Stimulated activated naive CD8-positive, alpha-beta T cell treated with anti-CD3 and anti-CD28 coated beads, Interleukin-15, amount 100 ng/mL, for 72 hours (primary cell): ENCODE data around the gene CRIP2.

Experiments used
- ATAC-seq: fragments of 150-1000 bp; cut with Tn5 transposase; 2 replicates; pipeline ENCODE4 v1.10.0; 2021; ENCODE audit warnings: mild to moderate bottlenecking, moderate library complexity
- DNase-seq, 2 donors: peaks; one replicate each; pipeline ENCODE4 v3.0.0; 2021 to 2022
- H3K27ac Mint-ChIP-seq, 2 donors: one replicate each; pipeline ENCODE4 v1.8.0; 2022; ENCODE audit warnings: mild to moderate bottlenecking in 2 of 2, mixed read lengths in 2 of 2, moderate library complexity in 2 of 2
- H3K27me3 Mint-ChIP-seq: one replicate; pipeline ENCODE4 v1.8.0; 2022; ENCODE audit warnings: mixed read lengths
- H3K4me1 Mint-ChIP-seq: one replicate; pipeline ENCODE4 v1.8.0; 2022; ENCODE audit warnings: mild to moderate bottlenecking, mixed read lengths
- H3K4me3 Mint-ChIP-seq, 2 donors: one replicate each; pipeline ENCODE4 v1.8.0; 2022; ENCODE audit warnings: mild to moderate bottlenecking in 2 of 2, mixed read lengths in 2 of 2, moderate library complexity in 1 of 2
- H3K9me3 Mint-ChIP-seq, 2 donors: one replicate each; pipeline ENCODE4 v1.8.0; 2022; ENCODE audit warnings: mixed read lengths in 2 of 2

The CRIP2 gene

GRCh38 chr14:105467249-105467941, 7.2 kb upstream of the CRIP2 start:
- ATAC-seq = no peak
- no peaks in the 10 kb centered on the region for H3K27me3 Mint-ChIP-seq
- peak overlapping the region in 1 of 2 donors; percentile 54 for H3K27ac Mint-ChIP-seq
- no peaks in the 10 kb centered on the region for H3K4me1 Mint-ChIP-seq
- DNase-seq = no peak
- H3K4me3 Mint-ChIP-seq = no peak overlapping the region
- H3K9me3 Mint-ChIP-seq = no peaks in the 10 kb centered on the region

- ATAC-seq (no peak), DNase-seq (no peak)
- no peak overlapping the region for H3K27ac Mint-ChIP-seq
- H3K4me3 Mint-ChIP-seq = no peak overlapping the region
- H3K27me3 Mint-ChIP-seq = no peaks in the 10 kb centered on the region
- H3K9me3 Mint-ChIP-seq = no peaks in the 10 kb centered on the region
- no peaks in the 10 kb centered on the region for H3K4me1 Mint-ChIP-seq
Observed at GRCh38 chr14:105467942-105468471, 6.6 kb upstream of the CRIP2 start.

GRCh38 chr14:105468621-105469241, 5.9 kb upstream of the CRIP2 start:
- ATAC-seq (no peak), DNase-seq (no peak)
- Mint-ChIP-seq H3K9me3 (no peaks in the 10 kb centered on the region), H3K4me1 (peaks cover 5% of the 10 kb centered on the region), H3K27ac (no peak overlapping the region), H3K4me3 (no peak overlapping the region), H3K27me3 (no peaks in the 10 kb centered on the region)

GRCh38 chr14:105469456-105470349, 4.9 kb upstream of the CRIP2 start:
- Mint-ChIP-seq H3K4me1 (peaks cover 10% of the 10 kb centered on the region), H3K4me3 (no peak overlapping the region), H3K9me3 (no peaks in the 10 kb centered on the region), H3K27ac (peak overlapping the region in 1 of 2 donors; percentile 67), H3K27me3 (no peaks in the 10 kb centered on the region)
- ATAC-seq (no peak), DNase-seq (no peak)

- Mint-ChIP-seq H3K4me1 (peaks cover 13% of the 10 kb centered on the region), H3K4me3 (no peak overlapping the region), H3K27me3 (peaks cover 3% of the 10 kb centered on the region), H3K9me3 (no peaks in the 10 kb centered on the region), H3K27ac (no peak overlapping the region)
- ATAC-seq = no peak
- no peak for DNase-seq
Observed at GRCh38 chr14:105470350-105471296, 4.0 kb upstream of the CRIP2 start.

- H3K9me3 Mint-ChIP-seq = no peaks in the 10 kb centered on the region
- H3K4me3 Mint-ChIP-seq = no peak overlapping the region
- no peak overlapping the region for H3K27ac Mint-ChIP-seq
- DNase-seq (no peak), ATAC-seq (no peak)
- H3K27me3 Mint-ChIP-seq = peaks cover 11% of the 10 kb centered on the region
- peaks cover 21% of the 10 kb centered on the region for H3K4me1 Mint-ChIP-seq
Observed at GRCh38 chr14:105471297-105471821, 3.3 kb upstream of the CRIP2 start.

GRCh38 chr14:105471823-105472485, 2.7 kb upstream of the CRIP2 start:
- H3K4me3 Mint-ChIP-seq = no peak overlapping the region
- H3K27me3 Mint-ChIP-seq = peaks cover 17% of the 10 kb centered on the region

GRCh38 chr14:105472486-105472991, 2.1 kb upstream of the CRIP2 start:
- peak overlapping the region in 1 of 2 donors; percentile 54 for H3K27ac Mint-ChIP-seq
- H3K4me3 Mint-ChIP-seq = no peak overlapping the region
- peaks cover 32% of the 10 kb centered on the region for H3K4me1 Mint-ChIP-seq
- peaks cover 23% of the 10 kb centered on the region for H3K27me3 Mint-ChIP-seq
- DNase-seq (no peak), ATAC-seq (no peak)
- H3K9me3 Mint-ChIP-seq = peaks cover 0 to 4% of the 10 kb centered on the region in 2 donors

More at GRCh38 chr14:105471823-105472485, 2.7 kb upstream of the CRIP2 start:
- no peaks in the 10 kb centered on the region for H3K9me3 Mint-ChIP-seq
- DNase-seq = no peak
- ATAC-seq = no peak
- peaks cover 27% of the 10 kb centered on the region for H3K4me1 Mint-ChIP-seq
- peak overlapping the region in 1 of 2 donors; percentile 54 for H3K27ac Mint-ChIP-seq

- ATAC-seq (no peak), DNase-seq (no peak)
- Mint-ChIP-seq H3K27me3 (peaks cover 27% of the 10 kb centered on the region), H3K4me3 (peak overlapping the region; percentile 6 to 79), H3K27ac (no peak overlapping the region), H3K4me1 (peaks cover 37% of the 10 kb centered on the region), H3K9me3 (peaks cover 0 to 4% of the 10 kb centered on the region in 2 donors)
Observed at GRCh38 chr14:105473033-105473676, 1.5 kb upstream of the CRIP2 start.

GRCh38 chr14:105473677-105474482, 741 bp upstream of the CRIP2 start:
- Mint-ChIP-seq H3K9me3 (peaks cover 0 to 4% of the 10 kb centered on the region in 2 donors), H3K4me3 (peak overlapping the region; percentile 65 to 79), H3K4me1 (peaks cover 37% of the 10 kb centered on the region), H3K27ac (no peak overlapping the region), H3K27me3 (peaks cover 28% of the 10 kb centered on the region)
- DNase-seq (no peak), ATAC-seq (peak; percentile 57)

GRCh38 chr14:105475269-105476096, 862 bp downstream of the CRIP2 start:
- Mint-ChIP-seq H3K27me3 (peaks cover 44% of the 10 kb centered on the region), H3K9me3 (peaks cover 0 to 4% of the 10 kb centered on the region in 2 donors), H3K4me3 (peak overlapping the region in 1 of 2 donors; percentile 41), H3K4me1 (peaks cover 50% of the 10 kb centered on the region), H3K27ac (no peak overlapping the region)
- no peak for ATAC-seq
- DNase-seq = no peak
